H1 (cell line): Measurements from ENCODE around the gene TSEN54. TPM values are rescaled to one million over a fixed set of nuclear protein-coding genes. Genes with fewer than 3 reads are reported as not detected.

Experiments used
- ASH2L ChIP-seq: fragments of 200-600, 300-600 bp; sonication (generic); IDR thresholded peaks from one replicate; pipeline ENCODE4 v1.7.1; 2017; ENCODE audit warnings: low read length
- ATF2 ChIP-seq: IDR thresholded peaks from 2 replicates; pipeline ENCODE4 v1.6.1; 2012; ENCODE audit warnings: low read length, inconsistent platforms
- CBX8 ChIP-seq: fragments of 300-800, 300-1000 bp; sonication (generic); IDR thresholded peaks from 2 replicates; pipeline ENCODE4 v1.7.1; 2016; ENCODE audit warnings: low read depth, low read length, borderline replicate concordance
- GTF2F1 ChIP-seq: IDR thresholded peaks from 2 replicates; pipeline ENCODE4 v1.6.1; 2012; ENCODE audit warnings: low read depth, low read length, improper control_type of control experiment, borderline replicate concordance
- HDAC2 ChIP-seq, 2 experiments: fragments of 300-600 bp in 1 of 2; sonication (generic) in 1 of 2; IDR thresholded peaks; 2 replicates each; pipeline ENCODE4 v1.6.1; 2011 to 2012; ENCODE audit warnings: low read depth in 2 of 2, low read length in 2 of 2, mild to moderate bottlenecking in 2 of 2, moderate library complexity in 2 of 2, borderline replicate concordance in 1 of 2, inconsistent platforms in 1 of 2
- JUND ChIP-seq: IDR thresholded peaks from 2 replicates; pipeline ENCODE4 v1.6.1; 2011; ENCODE audit warnings: mild to moderate bottlenecking, improper control_type of control experiment, low read length
- KDM4A ChIP-seq: IDR thresholded peaks from one replicate; pipeline ENCODE4 v1.7.1; 2012; ENCODE audit warnings: low read depth, mild to moderate bottlenecking, moderate library complexity, low read length, inconsistent platforms; ENCODE audit not compliant: severe bottlenecking
- MAFK ChIP-seq: IDR thresholded peaks from 2 replicates; pipeline ENCODE4 v1.6.1; 2012; ENCODE audit warnings: low read depth, mild to moderate bottlenecking, improper control_type of control experiment, low read length
- PHF8 ChIP-seq: fragments of 200-600 bp; sonication (generic); conservative IDR thresholded peaks from 2 replicates; pipeline ENCODE4 v1.7.1; 2012; ENCODE audit warnings: low read depth, mild to moderate bottlenecking, inconsistent platforms, low read length, moderate library complexity
- POLR2A ChIP-seq, 2 experiments: IDR thresholded peaks; 1 replicate in 1 of 2; 2 replicates in 1 of 2; pipeline ENCODE4 v1.6.1; 2011; ENCODE audit warnings: low read depth in 2 of 2, low read length in 2 of 2, mild to moderate bottlenecking in 2 of 2; ENCODE audit errors: control extremely low read depth in 1 of 2
- SAP30 ChIP-seq: fragments of 300-600 bp; sonication (generic); IDR thresholded peaks from 2 replicates; pipeline ENCODE4 v1.7.1; 2012; ENCODE audit warnings: low read length, moderate library complexity, mild to moderate bottlenecking, inconsistent platforms; ENCODE audit not compliant: insufficient read depth, insufficient replicate concordance
- SIX5 ChIP-seq: IDR thresholded peaks from 2 replicates; pipeline ENCODE4 v1.6.1; 2011; ENCODE audit warnings: mild to moderate bottlenecking, low read depth, low read length
- TBP ChIP-seq: IDR thresholded peaks from 2 replicates; pipeline ENCODE4 v1.6.1; 2011; ENCODE audit warnings: low read depth, low read length, improper control_type of control experiment
- polyA plus RNA-seq, 7 experiments: library from polyadenylated mRNA; depleted of rRNA in 3 of 7; stranded (reverse) in 5 of 7; unstranded in 2 of 7; fragments of >200 nt in 5 of 7; fragments of 200-250 nt in 2 of 7; gene quantifications; 1 replicate in 5 of 7; 2 replicates in 1 of 7; 4 replicates in 1 of 7; pipeline versions ENCODE4 v1.2.1 to v1.2.3, GENCODE V29; 2011 to 2013; ENCODE audit warnings: missing spikeins in 2 of 7, mixed read lengths in 2 of 7
- total RNA-seq: library from RNA; stranded (reverse); fragmentation: NEBNext Ultra II Directional; extraction: Animal tissue kit (Norgen Biotek cat#: 25700); gene quantifications from 2 replicates; pipeline ENCODE4 v1.2.1, GENCODE V29; 2021
- TF ChIP-seq, protein P1 (sequence below): IDR thresholded peaks from 2 replicates; pipeline ENCODE4 v1.6.1; 2011; ENCODE audit warnings: low read length, improper control_type of control experiment

Gene TSEN54
- total and polyA plus RNA-seq, 2 of the 8 experiments (the other 6 are each of a cell fraction or from before 2014, with no cell fraction given) = 43.6 to 60.3 TPM

DNA sequence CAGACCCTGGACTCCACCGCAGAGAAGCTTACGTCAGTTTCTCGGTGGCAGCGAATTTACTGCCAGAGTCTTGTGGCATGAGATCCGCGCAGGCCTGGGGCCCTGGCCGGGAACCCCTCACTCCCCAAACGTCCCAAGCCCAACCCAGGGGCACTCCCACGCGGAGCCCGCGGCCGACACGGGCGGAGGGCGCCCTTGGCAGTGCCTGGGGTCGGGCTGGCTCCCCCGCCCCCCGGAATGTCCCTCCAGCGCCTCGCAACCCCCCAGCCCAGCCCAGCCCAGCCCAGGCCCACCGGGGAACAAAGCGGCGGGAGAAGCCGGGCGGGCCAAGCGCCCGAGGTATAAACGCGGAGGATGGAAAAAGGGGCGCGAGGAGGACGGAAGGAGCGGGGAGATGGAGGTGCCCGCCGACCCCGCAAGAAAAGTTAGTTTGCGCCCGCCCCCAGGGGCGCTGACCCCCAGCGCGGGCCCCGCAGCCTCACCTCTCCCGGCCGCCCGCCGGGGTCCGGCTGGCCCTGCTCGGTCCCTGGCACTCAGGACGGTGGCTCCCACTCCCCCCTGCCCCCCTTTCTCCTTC is 1.3 kb upstream of the TSEN54 start (continued):
- TF ChIP-seq ASH2L (no peak), GTF2F1 (no peak), CBX8 (no peak), HDAC2 (IDR thresholded peaks at IDR 0.05; ENCODE audit: borderline replicate concordance in 1 of 2, low read depth in 2 of 2, low read length in 2 of 2) (no peak), TBP (no peak), MAFK (no peak), SAP30 (no peak), POLR2A (IDR thresholded peaks at IDR 0.05; ENCODE audit: control extremely low read depth in 1 of 2, low read depth in 2 of 2, low read length in 2 of 2) (peak in 1 of 2 experiments; percentile 61; a peak in 2 of 3 replicates), KDM4A (peak; percentile 67), JUND (no peak), SIX5 (no peak), PHF8 (peak; percentile 68), ATF2 (no peak)
- TF ChIP-seq, protein P1, sequence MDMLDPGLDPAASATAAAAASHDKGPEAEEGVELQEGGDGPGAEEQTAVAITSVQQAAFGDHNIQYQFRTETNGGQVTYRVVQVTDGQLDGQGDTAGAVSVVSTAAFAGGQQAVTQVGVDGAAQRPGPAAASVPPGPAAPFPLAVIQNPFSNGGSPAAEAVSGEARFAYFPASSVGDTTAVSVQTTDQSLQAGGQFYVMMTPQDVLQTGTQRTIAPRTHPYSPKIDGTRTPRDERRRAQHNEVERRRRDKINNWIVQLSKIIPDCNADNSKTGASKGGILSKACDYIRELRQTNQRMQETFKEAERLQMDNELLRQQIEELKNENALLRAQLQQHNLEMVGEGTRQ = no peak
